ENCODE results near the gene TMEM8B. TPM values are rescaled to one million over a fixed set of nuclear protein-coding genes. Genes with fewer than 3 reads are reported as not detected.

TMEM8B gene
- total RNA-seq, 1 experiment from 2014 or later = 9.3 TPM

GRCh38 chr9:35828716-35829083, 328 bp upstream of the TMEM8B start, which contains the start of gene FAM221B:
Gene FAM221B, minus strand, starts transcription at chr9:35828732. Its CDS starts 2,571 bp downstream, at chr9:35826161.
- H4K20me1 ChIP-seq (ENCODE audit: control insufficient read depth, insufficient read depth, insufficient read length) = no peaks in the 10 kb centered on the region
- no CpG with 5 or more reads among the region's 21 CpGs for WGBS (ENCODE audit: extremely low coverage, insufficient read length, low lambda C conversion rate)
- Mint-ChIP-seq H3K27ac (peak within 1 kb of the TSS; percentile 65 to 95 (median 94); a peak in 6 of 7 replicates), H3K4me3 (peak within 1 kb of the TSS; percentile 77 to 87), H3K36me3 (ENCODE audit: insufficient read depth in 1 of 3, low read depth in 3 of 3) (no peaks in the 10 kb centered on the region), H3K4me1 (peaks cover 29 to 32% of the 10 kb centered on the region in 2 experiments), H3K9me3 (no peaks in the 10 kb centered on the region; a peak in 1 of 5 replicates), H3K27me3 (ENCODE audit: low read depth) (peaks cover 2% of the 10 kb centered on the region)
- no peak within 1 kb of the TSS for H2BK12ac ChIP-seq (ENCODE audit: insufficient read length, low read depth, low read length)
- no peak within 1 kb of the TSS for H2BK5ac ChIP-seq (ENCODE audit: insufficient read length, low read length)
- peak within 1 kb of the TSS; percentile 66 for H3K9ac ChIP-seq (ENCODE audit: extremely low read depth, insufficient read length, low read length)
- no peak within 1 kb of the TSS for H2BK15ac ChIP-seq (ENCODE audit: low read depth, low read length)
- TF ChIP-seq CTCF (conservative IDR thresholded peaks at IDR 0.05) = no peak
- H4K91ac ChIP-seq (ENCODE audit: insufficient read length, low read depth, low read length) = no peak within 1 kb of the TSS
- no peak within 1 kb of the TSS for H2BK120ac ChIP-seq (ENCODE audit: low read depth, low read length, poor library complexity, severe bottlenecking)
- peak within 1 kb of the TSS; percentile 67; the same call in 1 of the 2 replicates for H3K14ac ChIP-seq (ENCODE audit: insufficient read depth, low read length)
- no peak within 1 kb of the TSS for H3K23ac ChIP-seq (ENCODE audit: insufficient read length, low read depth, low read length)
- H3T11ph ChIP-seq (ENCODE audit: low read length) = no peak within 1 kb of the TSS
- no peak within 1 kb of the TSS for H3K4ac ChIP-seq (ENCODE audit: low read depth, low read length)
- H3K18ac ChIP-seq (ENCODE audit: insufficient read length, low read depth, low read length) = peak within 1 kb of the TSS; percentile 77
- H3K79me2 ChIP-seq (ENCODE audit: insufficient read depth, low read length) = no peaks in the 10 kb centered on the region
- peak; percentile 86 for DNase-seq
- no peak within 1 kb of the TSS for H4K5ac ChIP-seq (ENCODE audit: insufficient read length, low read depth, low read length)
- peaks cover 12% of the 10 kb centered on the region for H3K23me2 ChIP-seq (ENCODE audit: insufficient read length, low read depth, low read length, poor library complexity, severe bottlenecking)
- H3K4me1 ChIP-seq (ENCODE audit: insufficient read depth, low read length) = peaks cover 6% of the 10 kb centered on the region; the same call in 1 of the 2 replicates
- no peak within 1 kb of the TSS for H4K8ac ChIP-seq (replicated peaks; ENCODE audit: insufficient read length, low read depth, low read length)
- H2AFZ ChIP-seq (ENCODE audit: low read length) = peak within 1 kb of the TSS; percentile 97
- H2AK5ac ChIP-seq (ENCODE audit: insufficient read length, low read length) = no peak within 1 kb of the TSS
- H3K79me1 ChIP-seq (ENCODE audit: insufficient read depth, low read depth, low read length, poor library complexity, severe bottlenecking) = no peaks in the 10 kb centered on the region
- H3K9me3 ChIP-seq (ENCODE audit: control insufficient read depth, low read depth, low read length) = no peaks in the 10 kb centered on the region
- peak within 1 kb of the TSS; percentile 77 for H3K4me2 ChIP-seq (ENCODE audit: insufficient read depth, insufficient read length, low read length)
- H2BK20ac ChIP-seq (ENCODE audit: low read depth, low read length, poor library complexity, severe bottlenecking) = no peak within 1 kb of the TSS
- no peak within 1 kb of the TSS for H3K27ac ChIP-seq (ENCODE audit: insufficient read length, low read depth, low read length)
- H3K56ac ChIP-seq (ENCODE audit: insufficient read length, low read depth, low read length) = no peak within 1 kb of the TSS
- H3K27me3 ChIP-seq (ENCODE audit: insufficient read depth, low read length) = no peaks in the 10 kb centered on the region
